GM21576 (cell line): ENCODE measurements around the gene NDOR1.
A peak's percentile ranks its signal among the peaks of the same experiment; 100 is the strongest.
"Not testable (repeated sequence)": the region's sequence is repeated elsewhere in the genome, so short reads cannot be mapped to it uniquely, and the experiment has no call there.

Experiments
- ATAC-seq: cut with Tn5 transposase; IDR thresholded peaks from one replicate; pipeline ENCODE4 v1.9.1; 2021; ENCODE audit warnings: mild to moderate bottlenecking, moderate library complexity; ENCODE audit not compliant: unreplicated experiment

NDOR1 gene

GRCh38 chr9:137241490-137242268 lies 36.2 kb downstream of the NDOR1 start:
- ATAC-seq, result peak; percentile 9

- ATAC-seq, result no peak
Measured at GRCh38 chr9:137242269-137243203, 37.0 kb downstream of the NDOR1 start.

- not testable (repeated sequence) for ATAC-seq
Measured at GRCh38 chr9:137243266-137243625, 37.7 kb downstream of the NDOR1 start.

GRCh38 chr9:137243626-137244485 lies 38.4 kb downstream of the NDOR1 start:
- ATAC-seq, result no peak

- ATAC-seq, result no peak
Measured at GRCh38 chr9:137244486-137245449, 39.3 kb downstream of the NDOR1 start.

GRCh38 chr9:137245450-137246421 lies 40.2 kb downstream of the NDOR1 start:
- ATAC-seq, result no peak

GRCh38 chr9:137247135-137247915 lies 41.8 kb downstream of the NDOR1 start:
- no peak for ATAC-seq

GRCh38 chr9:137247916-137248175 lies 42.3 kb downstream of the NDOR1 start:
- ATAC-seq, result no peak

GRCh38 chr9:137250329-137251193 lies 45.1 kb downstream of the NDOR1 start:
- ATAC-seq, result no peak

GRCh38 chr9:137251194-137251461 lies 45.6 kb downstream of the NDOR1 start, which contains the start of gene STPG3:
TSS of gene STPG3 (plus strand) at chr9:137251286. CDS start at chr9:137251287, 1 bp downstream.
- no peak for ATAC-seq

GRCh38 chr9:137251490-137252268 lies 46.2 kb downstream of the NDOR1 start:
- ATAC-seq, result no peak

GRCh38 chr9:137252555-137253506 lies 47.3 kb downstream of the NDOR1 start:
- no peak for ATAC-seq

GRCh38 chr9:137253717-137254623 lies 48.5 kb downstream of the NDOR1 start:
- ATAC-seq, result no peak

GRCh38 chr9:137254624-137255447 lies 49.3 kb downstream of the NDOR1 start, which contains the start of gene NELFB:
TSS of gene NELFB (plus strand) at chr9:137255327.
- ATAC-seq, result peak; percentile 65
